PC-3 (cell line): ENCODE data around the gene FEM1C.

Source experiments
- EZH2phosphoT487 ChIP-seq: fragments of 300-600 bp; sonication (generic); IDR thresholded peaks from 2 replicates; pipeline ENCODE4 v1.6.1; 2018; ENCODE audit warnings: mild to moderate bottlenecking, antibody characterized with exemption, low read length, borderline replicate concordance
- TF ChIP-seq, protein P1 (sequence below): fragments of 300-600 bp; sonication (generic); conservative IDR thresholded peaks from 2 replicates; pipeline ENCODE4 v1.5.1; 2017; ENCODE audit warnings: antibody characterized with exemption, low read depth, mild to moderate bottlenecking, low read length

DNA sequence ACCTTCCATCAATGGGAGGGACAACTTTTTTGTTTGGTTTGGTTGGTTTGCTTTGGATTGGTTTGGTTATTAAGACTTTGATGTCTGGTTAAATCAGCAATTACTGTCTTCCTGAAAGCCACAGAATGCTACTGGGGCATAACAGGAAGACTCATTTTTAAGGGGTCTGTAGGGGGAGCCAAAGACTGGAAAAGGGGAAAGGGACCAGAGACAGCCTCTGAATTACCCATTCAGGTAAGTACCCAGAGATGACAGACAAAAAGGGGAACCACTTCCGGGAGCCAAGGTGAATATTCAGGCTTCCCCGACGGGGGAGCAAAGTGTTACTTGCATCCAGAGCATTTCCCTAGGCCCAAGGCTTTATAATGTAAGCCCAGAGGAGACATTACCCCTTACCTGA, 4.6 kb upstream of the FEM1C start:
- TF ChIP-seq, protein P1, sequence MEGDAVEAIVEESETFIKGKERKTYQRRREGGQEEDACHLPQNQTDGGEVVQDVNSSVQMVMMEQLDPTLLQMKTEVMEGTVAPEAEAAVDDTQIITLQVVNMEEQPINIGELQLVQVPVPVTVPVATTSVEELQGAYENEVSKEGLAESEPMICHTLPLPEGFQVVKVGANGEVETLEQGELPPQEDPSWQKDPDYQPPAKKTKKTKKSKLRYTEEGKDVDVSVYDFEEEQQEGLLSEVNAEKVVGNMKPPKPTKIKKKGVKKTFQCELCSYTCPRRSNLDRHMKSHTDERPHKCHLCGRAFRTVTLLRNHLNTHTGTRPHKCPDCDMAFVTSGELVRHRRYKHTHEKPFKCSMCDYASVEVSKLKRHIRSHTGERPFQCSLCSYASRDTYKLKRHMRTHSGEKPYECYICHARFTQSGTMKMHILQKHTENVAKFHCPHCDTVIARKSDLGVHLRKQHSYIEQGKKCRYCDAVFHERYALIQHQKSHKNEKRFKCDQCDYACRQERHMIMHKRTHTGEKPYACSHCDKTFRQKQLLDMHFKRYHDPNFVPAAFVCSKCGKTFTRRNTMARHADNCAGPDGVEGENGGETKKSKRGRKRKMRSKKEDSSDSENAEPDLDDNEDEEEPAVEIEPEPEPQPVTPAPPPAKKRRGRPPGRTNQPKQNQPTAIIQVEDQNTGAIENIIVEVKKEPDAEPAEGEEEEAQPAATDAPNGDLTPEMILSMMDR = peak; percentile 26; the same call in 1 of the 2 replicates
- no peak for TF ChIP-seq EZH2phosphoT487
